Effector CD4-positive, alpha-beta T cell (primary cell): ENCODE results near the gene NLGN2.
"Not testable (repeated sequence)": the region's sequence is repeated elsewhere in the genome, so short reads cannot be mapped to it uniquely, and the experiment has no call there.

Experiments used
- DNase-seq: peaks from one replicate; pipeline ENCODE4 v3.0.0-alpha.2; 2020
- total RNA-seq: gene quantifications from one replicate; lab custom pipeline; 2026; lab: John Stamatoyannopoulos, UW

Gene NLGN2
- 7.3 reads per million, percentile 26 among the genes with 10 or more reads in this experiment for total RNA-seq

GRCh38 chr17:7407485-7408251 is at the start of gene NLGN2:
Gene NLGN2 (plus strand): TSS chr17:7407845. CDS start chr17:7408256, 411 bp downstream.
- DNase-seq, result no peak

GRCh38 chr17:7361906-7362305 is 45.7 kb upstream of the NLGN2 start:
- DNase-seq, result no peak

DNA sequence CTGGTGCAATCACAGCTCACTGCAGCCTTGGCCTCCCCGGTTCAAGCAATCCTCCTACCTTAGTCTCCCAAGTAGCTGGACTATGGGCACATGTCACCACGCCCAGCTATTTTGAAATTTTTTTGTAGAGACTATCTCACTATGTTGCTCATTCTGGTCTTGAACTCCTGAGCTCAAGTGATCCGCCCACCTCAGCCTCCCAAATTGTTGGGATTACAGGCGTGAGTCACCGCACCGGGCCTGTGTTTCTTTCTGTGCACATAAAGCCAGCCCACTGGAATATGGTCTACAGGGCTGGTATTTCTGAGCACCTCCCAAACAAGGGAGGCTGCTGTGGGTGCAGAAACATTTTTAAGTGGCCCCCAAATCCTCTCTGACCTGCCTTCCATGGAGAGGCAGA is 44.3 kb upstream of the NLGN2 start:
- DNase-seq, result no peak

DNA sequence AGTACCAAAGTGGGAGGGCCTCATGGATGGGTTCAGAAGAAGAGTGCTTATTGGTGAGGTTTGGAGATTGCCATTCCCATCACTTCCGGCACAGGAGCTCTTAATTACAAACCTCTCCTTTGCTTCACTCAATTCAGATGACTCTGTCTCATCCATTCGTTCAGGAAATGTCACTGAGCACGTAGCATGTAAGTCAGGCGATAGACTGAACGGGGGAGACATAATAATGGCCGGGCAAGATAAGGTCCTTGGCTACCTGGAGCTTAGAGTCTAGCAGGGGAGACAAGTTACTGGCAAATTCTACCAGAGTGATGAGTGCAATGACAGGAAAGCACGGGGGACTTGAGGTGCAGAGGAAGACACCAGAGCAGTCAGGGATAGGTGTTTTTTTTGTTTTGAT is 41.7 kb upstream of the NLGN2 start:
- not testable (repeated sequence) for DNase-seq

DNA sequence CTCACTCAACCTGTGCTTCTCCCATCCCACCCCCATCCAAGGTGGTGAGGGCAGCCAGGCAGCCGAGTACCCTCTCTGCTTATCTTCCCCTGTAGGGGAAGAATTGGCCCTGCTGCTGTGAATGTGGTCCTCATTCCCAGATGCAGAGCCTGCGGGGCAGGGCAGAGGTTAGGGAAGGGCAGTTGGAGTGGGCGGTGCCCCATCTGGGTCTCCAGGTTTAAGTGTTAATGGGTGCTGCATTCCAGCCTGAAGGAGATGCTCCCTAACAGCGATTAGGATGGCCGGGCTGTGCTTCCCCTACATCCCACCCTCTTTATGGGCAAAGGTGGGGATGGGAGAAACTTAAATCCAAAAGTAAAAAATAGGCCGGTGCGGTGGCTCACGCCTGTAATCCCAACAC is 40.6 kb upstream of the NLGN2 start:
- no peak for DNase-seq

- no peak for DNase-seq
Measured at GRCh38 chr17:7367918-7368598, 39.6 kb upstream of the NLGN2 start.

- not testable (repeated sequence) for DNase-seq
Measured at GRCh38 chr17:7368599-7368994, 39.0 kb upstream of the NLGN2 start.

DNA sequence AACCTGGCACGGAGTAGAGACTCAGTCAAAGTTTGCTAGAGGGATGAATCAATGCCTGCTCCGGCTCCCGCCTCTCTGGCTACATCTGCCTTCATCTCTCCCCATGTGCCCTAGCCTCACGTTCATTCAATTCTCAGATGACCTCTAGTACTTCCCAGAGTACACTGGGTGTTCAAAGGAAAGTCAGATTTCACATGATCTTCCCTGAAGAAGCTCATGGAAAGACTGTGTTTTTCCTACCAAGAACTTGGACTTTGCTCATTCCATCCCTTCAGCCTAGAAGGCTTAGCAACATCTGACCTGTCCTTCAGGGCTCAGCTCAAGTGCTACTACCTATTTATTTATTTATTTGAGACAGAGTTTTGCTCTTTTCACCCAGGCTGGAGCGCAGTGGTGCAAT is 37.8 kb upstream of the NLGN2 start:
- no peak for DNase-seq

- DNase-seq, result no peak
Measured at GRCh38 chr17:7370853-7371252, 36.8 kb upstream of the NLGN2 start.

DNA sequence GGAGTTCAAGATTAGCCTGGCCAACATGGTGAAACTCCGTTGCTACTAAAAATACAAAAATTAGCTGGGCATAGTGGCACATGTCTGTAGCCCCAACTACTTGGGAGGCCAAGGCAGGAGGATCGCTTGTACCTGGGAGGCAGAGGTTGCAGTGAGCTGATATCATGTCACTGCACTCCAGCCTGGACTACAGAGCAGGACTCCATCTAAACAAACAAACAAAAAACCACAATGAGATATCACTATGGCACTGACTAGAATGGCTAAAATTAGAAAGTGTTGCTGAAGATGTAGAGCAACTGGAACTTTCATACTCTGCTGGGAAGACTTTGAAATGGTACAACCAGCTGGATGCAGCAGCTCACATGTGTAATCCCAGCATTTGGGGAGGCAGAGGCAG is 33.3 kb upstream of the NLGN2 start:
- DNase-seq, result no peak

DNA sequence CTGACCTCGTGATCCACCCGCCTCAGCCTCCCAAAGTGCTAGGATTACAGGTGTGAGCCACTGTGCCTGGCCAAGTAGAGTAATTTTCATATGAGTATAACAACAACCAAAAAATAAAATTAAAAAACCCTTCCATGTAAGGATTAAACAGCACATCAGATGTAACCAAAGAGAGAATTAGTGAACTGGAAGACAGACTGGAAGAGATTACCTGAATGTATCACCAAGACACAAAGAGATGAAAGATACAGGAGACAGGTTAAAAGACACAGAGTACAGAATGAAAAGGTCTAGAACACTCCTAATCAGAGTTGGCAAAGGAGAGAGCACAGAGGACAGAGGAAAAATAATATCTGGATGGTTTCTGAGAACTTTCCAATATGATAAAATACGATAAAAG is 28.5 kb upstream of the NLGN2 start:
- no peak for DNase-seq

- no peak for DNase-seq
Measured at GRCh38 chr17:7380321-7380720, 27.3 kb upstream of the NLGN2 start.

GRCh38 chr17:7380855-7381683 is 26.6 kb upstream of the NLGN2 start, which contains the start of gene TNK1:
Gene TNK1 (plus strand): TSS chr17:7381089. CDS start chr17:7382927, 1,838 bp downstream.
- no peak for DNase-seq

DNA sequence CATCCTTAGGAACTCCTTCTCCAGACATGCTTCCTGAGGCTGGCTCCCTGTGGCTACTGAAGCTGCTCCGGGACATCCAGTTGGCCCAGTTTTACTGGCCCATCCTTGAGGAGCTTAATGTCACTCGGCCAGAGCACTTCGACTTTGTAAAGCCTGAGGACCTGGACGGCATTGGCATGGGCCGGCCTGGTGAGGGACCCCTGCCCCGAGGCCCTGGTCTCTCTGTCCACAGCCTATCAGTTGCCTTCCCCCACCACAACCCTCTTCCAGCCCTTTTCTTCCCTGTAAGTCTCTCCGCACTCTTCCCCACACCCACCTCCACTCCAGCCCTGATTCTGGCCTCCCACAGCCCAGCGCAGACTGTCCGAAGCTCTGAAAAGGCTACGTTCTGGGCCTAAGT is 24.7 kb upstream of the NLGN2 start:
- DNase-seq, result no peak

GRCh38 chr17:7383371-7383741 is 24.3 kb upstream of the NLGN2 start:
- no peak for DNase-seq

GRCh38 chr17:7383742-7384488 is 23.7 kb upstream of the NLGN2 start:
- peak; percentile 75 for DNase-seq

GRCh38 chr17:7384489-7385081 is 23.1 kb upstream of the NLGN2 start:
- no peak for DNase-seq

DNA sequence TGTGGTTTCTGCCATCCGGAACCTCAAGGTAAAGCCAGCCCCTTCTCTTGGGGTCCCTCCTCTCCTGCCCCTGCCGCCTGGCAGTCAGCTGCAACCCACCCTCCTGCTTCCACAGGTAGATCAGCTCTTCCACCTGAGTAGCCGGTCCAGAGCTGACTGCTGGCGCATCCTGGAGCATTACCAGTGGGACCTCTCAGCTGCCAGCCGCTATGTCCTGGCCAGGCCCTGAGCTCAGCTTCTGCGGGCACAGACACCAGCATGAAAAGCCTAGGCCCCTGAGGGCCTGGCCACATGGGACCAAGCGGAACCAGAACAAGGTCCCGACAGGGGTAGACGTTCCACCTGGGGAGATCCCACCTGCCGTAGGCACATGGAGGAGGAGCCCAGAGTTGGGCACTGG is 18.8 kb upstream of the NLGN2 start:
- no peak for DNase-seq

GRCh38 chr17:7389924-7390910 is 17.4 kb upstream of the NLGN2 start:
- no peak for DNase-seq

DNA sequence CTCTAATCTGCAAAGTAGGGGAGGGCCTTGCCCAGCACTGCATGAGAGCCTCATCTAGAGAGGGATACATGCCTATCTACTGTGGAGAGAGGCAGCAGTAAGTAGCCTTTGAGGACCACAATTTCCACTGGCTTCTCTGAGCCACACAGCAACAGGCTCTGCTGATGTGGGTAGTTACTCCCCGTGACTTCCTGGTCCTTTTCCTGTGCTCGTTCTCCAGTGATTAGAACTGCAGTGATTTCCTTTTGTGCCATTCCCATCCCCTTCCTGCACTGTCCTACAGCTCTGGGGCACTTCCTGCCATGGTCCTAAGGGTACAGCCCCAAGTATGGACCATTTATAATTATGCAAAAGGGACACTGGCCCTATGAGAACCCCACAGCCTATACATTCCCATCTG is 16.3 kb upstream of the NLGN2 start:
- no peak for DNase-seq
